Thyroid gland (tissue), 4 donors: ENCODE measurements around the gene NCKAP5. TPM values are rescaled to one million over a fixed set of nuclear protein-coding genes. Genes with fewer than 3 reads are reported as not detected.

ENCODE experiments used
- DNase-seq, 2 donors: peaks; one replicate each; pipeline ENCODE4 v3.0.0-alpha.2; 2019
- H3K27ac ChIP-seq, 3 donors: fragments of 200-600 bp; sonication (generic); 1 replicate in 2 of 3; 2 replicates in 1 of 3; pipeline ENCODE4 v1.5.1; 2016 to 2019; ENCODE audit warnings: mild to moderate bottlenecking in 1 of 3, moderate library complexity in 1 of 3
- H3K27me3 ChIP-seq: fragments of 200-600 bp; sonication (generic); one replicate; pipeline ENCODE4 v1.5.1; 2019
- H3K36me3 ChIP-seq, 2 donors: fragments of 200-600 bp; sonication (generic); one replicate each; pipeline ENCODE4 v1.5.1; 2016 to 2019
- H3K4me1 ChIP-seq, 2 donors: fragments of 200-600 bp; sonication (generic); one replicate each; pipeline ENCODE4 v1.5.1; 2017 to 2019
- H3K4me3 ChIP-seq, 3 donors: fragments of 200-600 bp; sonication (generic); replicated peaks in 1 of 3; 1 replicate in 2 of 3; 2 replicates in 1 of 3; pipeline ENCODE4 v1.5.1; 2016; ENCODE audit warnings: mild to moderate bottlenecking in 1 of 3
- H3K9me3 ChIP-seq: fragments of 200-600 bp; sonication (generic); one replicate; pipeline ENCODE4 v1.5.1; 2017
- CTCF ChIP-seq, 6 experiments: fragments of 200-600 bp in 3 of 6; fragments of 450-650 bp in 3 of 6; sonication (generic) in 3 of 6; IDR thresholded peaks; one replicate each; pipeline ENCODE4 v1.5.1; 2016 to 2019; ENCODE audit warnings: antibody characterized with exemption in 6 of 6, mild to moderate bottlenecking in 2 of 6, inconsistent platforms in 1 of 6, moderate library complexity in 1 of 6
- POLR2A ChIP-seq, 2 donors: fragments of 450-650 bp; IDR thresholded peaks; one replicate each; pipeline ENCODE4 v1.6.1; 2017; ENCODE audit warnings: antibody characterized with exemption in 2 of 2, mild to moderate bottlenecking in 2 of 2, moderate library complexity in 1 of 2
- WGBS, 2 donors: methylation state at CpG; one replicate each; pipeline ENCODE4 v1.1.5; 2017; 5-methylcytosine and 5-hydroxymethylcytosine counted together
- intact Hi-C: fragments of 100-400 bp; cut with DNase I; formaldehyde crosslinking; loops from one replicate; pipeline ENCODE4 v1.15.1; 2023
- total RNA-seq, 4 donors: library from RNA; depleted of rRNA; stranded (reverse); fragments of >200 nt; gene quantifications; one replicate each; pipeline ENCODE4 v1.2.3, GENCODE V29; 2016

The NCKAP5 gene
- total RNA-seq, 4 donors from 2014 or later: 0.45 to 1.2 (median 0.76) TPM

GRCh38 chr2:133092571-133092970, 475.7 kb downstream of the NCKAP5 start:
- TF ChIP-seq POLR2A (IDR thresholded peaks at IDR 0.05) (no peak), CTCF (IDR thresholded peaks at IDR 0.05) (no peak)
- H3K4me3 ChIP-seq: no peak overlapping the region
- intact Hi-C loops: no loop called here
- H3K27me3 ChIP-seq: no peaks in the 10 kb centered on the region
- H3K27ac ChIP-seq: no peak overlapping the region
- no peaks in the 10 kb centered on the region for H3K36me3 ChIP-seq
- WGBS, 2 donors: 83 to 85% methylated on average over 3 of the region's 3 CpGs
- no peak for DNase-seq
- no peaks in the 10 kb centered on the region for H3K4me1 ChIP-seq
- H3K9me3 ChIP-seq: no peaks in the 10 kb centered on the region

- intact Hi-C loops: no loop called here
- no peaks in the 10 kb centered on the region for H3K9me3 ChIP-seq
- no peaks in the 10 kb centered on the region for H3K27me3 ChIP-seq
- WGBS, 2 donors: 70 to 79% methylated on average over 2 of the region's 2 CpGs
- H3K27ac ChIP-seq: no peak overlapping the region
- no peak overlapping the region for H3K4me3 ChIP-seq
- no peaks in the 10 kb centered on the region for H3K36me3 ChIP-seq
- TF ChIP-seq CTCF (IDR thresholded peaks at IDR 0.05) (no peak), POLR2A (IDR thresholded peaks at IDR 0.05) (no peak)
- H3K4me1 ChIP-seq: no peaks in the 10 kb centered on the region
- DNase-seq: no peak
Measured at GRCh38 chr2:133090358-133090757, 477.9 kb downstream of the NCKAP5 start.

GRCh38 chr2:133086176-133086575, 482.1 kb downstream of the NCKAP5 start:
- Histone ChIP-seq H3K9me3 (no peaks in the 10 kb centered on the region), H3K27ac (no peak overlapping the region), H3K4me1 (peaks cover 0 to 7% of the 10 kb centered on the region in 2 donors), H3K4me3 (no peak overlapping the region), H3K36me3 (no peaks in the 10 kb centered on the region), H3K27me3 (no peaks in the 10 kb centered on the region)
- WGBS, 2 donors: 68 to 70% methylated on average over 6 of the region's 6 CpGs
- DNase-seq: no peak
- intact Hi-C loops: no loop called here
- TF ChIP-seq POLR2A (IDR thresholded peaks at IDR 0.05) (no peak), CTCF (IDR thresholded peaks at IDR 0.05) (no peak)

- intact Hi-C loops: no loop called here
- no peak for DNase-seq
Measured at GRCh38 chr2:133085646-133086045, 482.6 kb downstream of the NCKAP5 start.

GRCh38 chr2:133082034-133082433, 486.2 kb downstream of the NCKAP5 start:
- 78 to 92% methylated on average over 1 of the region's 1 CpG for WGBS, 2 donors
- H3K4me3 ChIP-seq: no peak overlapping the region
- no peaks in the 10 kb centered on the region for H3K36me3 ChIP-seq
- no peak for TF ChIP-seq POLR2A (IDR thresholded peaks at IDR 0.05)
- TF ChIP-seq CTCF (IDR thresholded peaks at IDR 0.05): no peak
- H3K4me1 ChIP-seq: peaks cover 0 to 7% of the 10 kb centered on the region in 2 donors
- intact Hi-C loops: no loop called here
- no peaks in the 10 kb centered on the region for H3K9me3 ChIP-seq
- no peak for DNase-seq
- no peaks in the 10 kb centered on the region for H3K27me3 ChIP-seq
- H3K27ac ChIP-seq: no peak overlapping the region

More at GRCh38 chr2:133085646-133086045, 482.6 kb downstream of the NCKAP5 start:
- peaks cover 0 to 7% of the 10 kb centered on the region in 2 donors for H3K4me1 ChIP-seq
- no peak overlapping the region for H3K27ac ChIP-seq
- no peaks in the 10 kb centered on the region for H3K36me3 ChIP-seq
- no peak overlapping the region for H3K4me3 ChIP-seq
- TF ChIP-seq CTCF (IDR thresholded peaks at IDR 0.05): no peak
- TF ChIP-seq POLR2A (IDR thresholded peaks at IDR 0.05): no peak
- no peaks in the 10 kb centered on the region for H3K9me3 ChIP-seq
- 84 to 93% methylated on average over 2 of the region's 2 CpGs for WGBS, 2 donors
- no peaks in the 10 kb centered on the region for H3K27me3 ChIP-seq
